Skin epidermis (tissue), 12 donors: ENCODE measurements around the gene FOXD4L3.
"Not testable (repeated sequence)": the region's sequence is repeated elsewhere in the genome, so short reads cannot be mapped to it uniquely, and the experiment has no call there.

Experiments
- H3K27ac ChIP-seq, 21 experiments: fragments of 200-600 bp; sonication (generic) in 11 of 21; one replicate each; pipeline ENCODE4 v1.5.0; 2020; ENCODE audit warnings: mild to moderate bottlenecking in 3 of 21, inconsistent platforms in 2 of 21, moderate library complexity in 2 of 21
- H3K4me3 ChIP-seq, 7 experiments: fragments of 200-600 bp; sonication (generic) in 2 of 7; one replicate each; pipeline ENCODE4 v1.5.0; 2020; ENCODE audit warnings: inconsistent platforms in 2 of 7, mild to moderate bottlenecking in 2 of 7, moderate library complexity in 1 of 7

The FOXD4L3 gene

GRCh38 chr9:68302567-68302966, at the start of gene FOXD4L3:
Gene FOXD4L3 (plus strand): TSS chr9:68302867. CDS start chr9:68302952, 85 bp downstream.
- not testable (repeated sequence) for H3K4me3 ChIP-seq, H3K27ac ChIP-seq

DNA sequence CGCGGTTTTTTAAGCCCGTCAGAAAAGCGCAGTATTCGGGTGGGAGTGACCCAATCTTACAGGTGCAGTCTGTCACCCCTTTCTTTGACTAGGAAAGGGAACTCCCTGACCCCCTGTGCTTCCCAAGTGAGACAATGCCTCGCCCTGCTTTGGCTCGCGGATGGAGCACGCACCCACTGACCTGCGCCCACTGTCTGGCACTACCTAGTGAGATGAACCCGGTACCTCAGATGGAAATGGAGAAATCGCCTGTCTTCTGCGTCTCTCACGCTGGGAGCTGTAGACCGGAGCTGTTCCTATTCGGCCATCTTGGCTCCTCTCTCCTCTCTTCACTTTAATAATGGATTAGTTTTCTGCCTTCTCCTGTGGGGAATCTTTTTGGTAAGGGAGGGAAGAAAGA, 21.6 kb upstream of the FOXD4L3 start:
- H3K4me3 ChIP-seq, H3K27ac ChIP-seq: not testable (repeated sequence)

DNA sequence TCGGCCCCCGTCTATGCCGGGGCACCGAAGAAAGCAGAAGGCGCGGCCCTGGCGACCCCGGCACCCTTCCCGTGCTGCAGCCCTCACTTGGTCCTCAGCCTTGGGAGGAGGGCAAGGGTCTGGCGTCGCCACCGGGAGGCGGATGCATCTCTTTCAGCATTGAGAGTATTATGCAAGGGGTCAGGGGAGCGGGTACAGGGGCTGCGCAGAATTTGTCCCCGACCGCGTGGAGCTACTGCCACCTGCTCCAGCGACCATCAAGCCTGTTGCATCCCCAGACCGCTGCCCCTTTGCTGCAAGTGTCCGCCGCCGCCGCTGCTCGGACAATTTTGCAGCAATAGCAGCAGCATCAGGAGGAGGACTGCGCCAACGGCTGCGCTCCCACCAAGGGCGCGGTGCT, 1.1 kb downstream of the FOXD4L3 start:
- not testable (repeated sequence) for H3K27ac ChIP-seq, H3K4me3 ChIP-seq

DNA sequence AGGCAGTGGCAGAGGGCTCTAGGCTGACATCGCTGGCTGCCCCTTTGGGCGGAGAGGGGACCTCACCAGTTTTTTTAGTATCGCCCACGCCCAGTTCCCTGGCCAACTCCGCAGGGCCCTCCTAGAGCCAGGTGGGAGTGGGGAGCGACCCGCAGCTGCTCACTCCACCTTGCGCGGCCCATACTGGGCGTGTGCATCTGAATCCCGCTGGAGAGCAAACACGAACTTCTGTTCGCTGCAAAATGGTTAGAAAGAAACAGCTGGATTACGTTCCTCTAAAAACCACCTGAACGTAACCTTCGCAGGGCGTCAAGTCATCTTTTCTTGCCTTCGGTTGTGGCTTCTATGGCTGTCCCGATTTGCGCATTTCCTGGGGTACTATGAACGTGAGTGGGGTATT, 1.5 kb downstream of the FOXD4L3 start:
- H3K4me3 ChIP-seq, H3K27ac ChIP-seq: not testable (repeated sequence)

DNA sequence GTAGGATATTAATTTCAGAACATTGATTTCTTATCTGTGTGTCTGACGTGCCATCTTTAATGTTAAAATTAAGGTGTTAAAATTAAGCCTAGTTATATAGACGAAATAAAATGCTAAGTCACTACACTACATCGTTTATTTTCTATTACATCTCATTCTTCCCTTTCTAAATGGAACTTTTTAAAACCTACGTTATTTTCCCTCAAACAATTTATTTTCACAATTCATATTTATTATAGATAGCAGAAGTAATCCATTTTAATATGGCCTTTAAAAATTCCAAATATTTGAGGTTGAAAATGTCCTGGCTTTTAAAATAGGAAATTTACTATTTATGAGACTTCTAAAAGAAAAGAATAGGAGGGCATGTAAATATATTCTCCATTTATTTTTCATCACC, 2.1 kb downstream of the FOXD4L3 start:
- H3K27ac ChIP-seq, H3K4me3 ChIP-seq: not testable (repeated sequence)

DNA sequence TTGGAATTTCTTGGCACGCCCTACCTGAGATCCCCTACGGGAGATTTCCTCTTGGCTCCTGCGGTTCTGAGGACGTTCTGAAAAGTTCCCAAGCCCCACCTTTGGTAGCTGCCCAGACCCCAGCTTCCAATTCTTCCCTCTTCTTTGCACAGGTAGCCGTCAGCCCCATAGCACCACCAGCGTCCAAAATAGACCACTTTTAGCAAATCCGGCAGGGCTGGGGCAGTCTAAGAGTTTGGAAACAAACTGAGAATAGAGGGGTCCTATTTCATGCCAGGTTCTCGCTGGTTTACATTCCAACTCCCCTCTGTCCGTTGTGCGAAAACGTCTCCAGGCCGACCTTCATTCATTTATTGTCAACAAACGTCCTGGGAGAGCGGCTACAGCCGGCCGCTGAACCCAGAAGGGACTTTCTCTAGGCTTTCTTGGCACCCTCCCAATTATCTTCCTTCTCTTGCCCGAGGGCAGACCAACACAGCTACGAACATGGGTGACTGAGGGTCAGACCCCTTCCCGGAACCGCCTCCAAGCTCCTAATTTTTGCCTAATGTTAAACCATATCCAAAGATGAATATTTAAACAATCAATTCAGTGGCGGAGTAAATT, 3.1 kb downstream of the FOXD4L3 start:
- H3K4me3 ChIP-seq, H3K27ac ChIP-seq: not testable (repeated sequence)

DNA sequence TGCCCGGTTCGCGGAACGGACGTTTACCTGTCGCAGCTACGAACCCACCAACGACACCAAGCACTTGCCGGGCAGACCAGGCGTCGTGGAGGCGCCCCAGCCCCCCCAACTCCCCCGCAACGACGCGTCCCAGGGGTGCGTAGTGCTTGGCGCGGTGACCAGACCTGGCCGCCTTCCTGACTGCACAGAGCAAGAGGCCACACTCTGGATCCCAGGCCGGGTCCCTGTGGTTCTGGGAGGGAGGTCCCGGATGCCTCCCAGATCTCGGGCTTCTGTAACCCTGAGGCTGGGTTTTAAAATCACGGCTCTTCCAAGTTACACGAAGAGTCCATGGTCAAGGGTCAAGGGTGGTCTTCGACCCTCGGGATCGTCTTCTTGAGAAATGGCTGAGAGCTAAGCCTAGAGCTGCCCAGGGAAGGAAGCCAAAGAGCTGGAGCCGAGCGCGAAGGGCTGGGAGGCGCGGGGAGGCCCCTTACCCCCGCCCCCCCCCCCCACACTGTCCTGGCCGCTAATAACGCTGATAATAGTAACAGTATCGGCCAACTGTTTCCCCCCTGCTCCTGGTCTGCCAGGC, 3.8 kb downstream of the FOXD4L3 start:
- not testable (repeated sequence) for H3K27ac ChIP-seq, H3K4me3 ChIP-seq

DNA sequence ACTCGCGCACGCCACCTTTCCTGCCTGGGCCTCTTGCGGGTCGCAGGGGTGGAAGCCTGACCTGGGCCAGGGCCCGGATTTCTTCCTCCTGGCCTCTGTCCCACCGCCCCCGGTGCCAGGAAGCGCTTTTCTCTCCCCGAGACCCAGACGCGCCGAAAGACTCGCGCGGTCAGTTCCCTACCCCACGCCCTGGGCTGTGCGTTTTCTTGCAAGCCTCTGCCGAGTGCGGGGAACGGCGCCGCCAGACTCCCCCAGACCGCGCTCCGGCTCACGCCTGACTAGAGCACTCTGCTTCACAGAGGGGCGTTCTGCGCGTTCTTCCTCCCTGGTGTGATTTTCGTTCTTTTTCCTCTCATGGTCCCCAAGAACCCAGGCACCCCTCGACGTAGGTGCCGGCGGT, 4.5 kb downstream of the FOXD4L3 start:
- H3K27ac ChIP-seq, H3K4me3 ChIP-seq: not testable (repeated sequence)

- not testable (repeated sequence) for H3K4me3 ChIP-seq, H3K27ac ChIP-seq
Observed at GRCh38 chr9:68307654-68308053, 5.0 kb downstream of the FOXD4L3 start.

DNA sequence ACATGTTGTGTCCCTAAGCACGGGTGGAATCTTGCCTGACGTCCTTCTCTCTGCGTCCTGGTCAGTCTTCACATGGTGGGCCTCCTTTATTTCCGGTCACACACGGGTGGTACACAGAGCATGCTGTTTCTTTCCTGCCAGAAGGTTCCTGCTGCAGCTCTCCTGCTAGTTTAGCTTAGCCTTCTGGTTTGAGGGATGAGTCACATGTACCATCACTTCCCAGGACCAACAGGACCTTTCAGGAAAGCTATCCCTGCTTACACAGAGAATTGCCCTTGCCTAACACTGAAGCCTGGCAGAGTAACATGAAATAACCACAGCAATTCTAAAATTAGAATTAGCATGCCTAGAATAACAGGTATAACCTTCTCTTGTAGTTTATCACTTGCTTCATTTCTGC, 8.5 kb downstream of the FOXD4L3 start:
- H3K4me3 ChIP-seq, H3K27ac ChIP-seq: not testable (repeated sequence)

GRCh38 chr9:68318209-68318608, 15.5 kb downstream of the FOXD4L3 start:
- H3K27ac ChIP-seq, H3K4me3 ChIP-seq: not testable (repeated sequence)

DNA sequence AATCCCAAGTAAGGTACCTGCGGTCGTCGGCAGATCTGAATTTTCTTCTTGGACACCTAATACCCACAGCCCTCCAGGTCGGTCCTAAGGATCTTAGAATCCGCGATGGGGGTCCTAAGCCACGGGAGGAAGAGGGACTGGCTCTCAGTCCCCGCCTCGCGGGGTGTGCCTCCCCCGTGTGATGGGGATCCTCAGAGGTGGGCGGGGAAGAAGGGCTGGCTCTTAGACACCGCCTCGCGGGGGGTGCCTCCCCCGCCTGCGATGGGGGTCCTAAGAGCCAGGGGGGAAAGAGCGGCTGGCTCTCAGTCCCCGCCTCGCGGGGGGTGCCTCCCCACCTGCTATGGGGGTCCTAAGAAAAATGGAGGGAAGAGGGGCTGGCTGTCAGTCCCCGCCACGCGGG, 21.1 kb downstream of the FOXD4L3 start:
- not testable (repeated sequence) for H3K4me3 ChIP-seq, H3K27ac ChIP-seq

GRCh38 chr9:68324518-68324917, 21.9 kb downstream of the FOXD4L3 start:
- not testable (repeated sequence) for H3K27ac ChIP-seq, H3K4me3 ChIP-seq

- not testable (repeated sequence) for H3K27ac ChIP-seq, H3K4me3 ChIP-seq
Observed at GRCh38 chr9:68329106-68329505, 26.4 kb downstream of the FOXD4L3 start.

- not testable (repeated sequence) for H3K4me3 ChIP-seq, H3K27ac ChIP-seq
Observed at GRCh38 chr9:68330531-68331173, 28.0 kb downstream of the FOXD4L3 start.

DNA sequence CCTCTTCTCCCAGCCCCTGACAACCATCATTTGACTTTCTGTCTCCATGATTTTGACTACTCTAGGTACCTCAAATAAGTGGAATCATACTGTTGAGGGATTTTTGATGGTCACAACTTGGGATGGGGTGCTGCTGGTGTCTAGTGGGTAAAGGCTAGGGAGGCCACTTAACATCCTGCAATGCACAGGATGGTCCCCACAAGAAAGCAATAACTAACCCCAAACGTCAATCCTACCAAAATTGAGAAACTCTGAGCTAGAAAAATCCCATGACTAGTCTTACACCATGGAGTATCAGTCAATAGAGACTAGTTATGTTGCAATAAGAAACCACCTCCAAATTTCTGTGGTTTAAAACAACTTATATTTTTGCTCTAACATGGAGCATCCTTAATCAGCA, 29.5 kb downstream of the FOXD4L3 start:
- not testable (repeated sequence) for H3K4me3 ChIP-seq, H3K27ac ChIP-seq

- H3K27ac ChIP-seq, H3K4me3 ChIP-seq: not testable (repeated sequence)
Observed at GRCh38 chr9:68335935-68336334, 33.3 kb downstream of the FOXD4L3 start.

- not testable (repeated sequence) for H3K4me3 ChIP-seq, H3K27ac ChIP-seq
Observed at GRCh38 chr9:68336639-68337339, 34.1 kb downstream of the FOXD4L3 start.

GRCh38 chr9:68338000-68338399, 35.3 kb downstream of the FOXD4L3 start:
- H3K27ac ChIP-seq, H3K4me3 ChIP-seq: not testable (repeated sequence)

DNA sequence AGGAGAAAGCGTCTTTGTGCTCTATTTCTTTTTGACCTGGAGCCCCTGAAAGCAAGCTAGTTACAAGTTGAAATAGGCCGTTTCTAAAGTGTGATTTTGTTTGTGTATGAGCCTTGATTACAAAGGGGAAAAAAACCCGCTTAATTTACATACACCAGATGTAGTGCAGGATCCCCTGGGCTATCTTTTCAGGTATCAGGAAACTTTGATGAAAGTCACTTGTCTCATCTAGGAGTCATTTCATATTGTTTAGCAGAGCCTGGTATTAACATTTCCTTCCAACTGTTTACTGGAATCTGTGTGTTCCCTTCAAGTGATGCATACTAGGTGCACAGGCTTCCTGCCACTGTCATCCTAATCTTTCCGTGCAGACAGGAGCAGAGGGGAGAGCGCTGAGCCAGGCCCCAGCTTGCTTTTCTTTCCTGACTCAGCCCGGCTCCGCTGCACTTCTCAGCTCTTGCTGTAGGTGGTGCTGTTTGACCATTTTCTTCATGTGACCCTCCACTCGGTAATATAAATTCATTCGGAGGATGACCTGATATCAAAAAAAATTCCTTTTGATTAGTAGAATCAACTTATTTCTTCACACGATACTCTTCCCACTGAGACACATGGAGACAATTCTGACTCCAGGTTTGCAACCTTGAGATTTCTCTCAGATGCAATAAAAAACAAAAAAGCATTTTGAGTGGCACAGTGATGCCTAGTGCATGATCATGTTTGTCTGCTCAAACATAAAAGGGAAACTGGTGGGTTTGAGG, 39.8 kb downstream of the FOXD4L3 start:
- not testable (repeated sequence) for H3K27ac ChIP-seq, H3K4me3 ChIP-seq
